ENCODE measurements around the gene P2RX3.
"Not testable (repeated sequence)": the region's sequence is repeated elsewhere in the genome, so short reads cannot be mapped to it uniquely, and the experiment has no call there.

The P2RX3 gene

GRCh38 chr11:57349491-57350274, 11.5 kb downstream of the P2RX3 start:
- peak; percentile 28 to 47 for DNase-seq (ENCODE audit: low read depth in 2 of 2)

- DNase-seq (ENCODE audit: low read depth in 2 of 2), result no peak
These were observed 14.9 kb downstream of the P2RX3 start for GRCh38 chr11:57353036-57353435.

- no peak for DNase-seq (ENCODE audit: low read depth in 2 of 2)
These were observed 15.3 kb downstream of the P2RX3 start for GRCh38 chr11:57353446-57353845.

GRCh38 chr11:57353852-57354251, 15.7 kb downstream of the P2RX3 start:
- no peak for DNase-seq (ENCODE audit: low read depth in 2 of 2)

- DNase-seq (ENCODE audit: low read depth in 2 of 2), result no peak
These were observed 16.5 kb downstream of the P2RX3 start for GRCh38 chr11:57354699-57355098.

GRCh38 chr11:57356268-57356667, 18.1 kb downstream of the P2RX3 start:
- DNase-seq (ENCODE audit: low read depth in 2 of 2), result no peak

- no peak for DNase-seq (ENCODE audit: low read depth in 2 of 2)
These were observed 19.2 kb downstream of the P2RX3 start for GRCh38 chr11:57357310-57357709.

- no peak for DNase-seq (ENCODE audit: low read depth in 2 of 2)
These were observed 19.7 kb downstream of the P2RX3 start for GRCh38 chr11:57357856-57358255.

GRCh38 chr11:57358543-57358961, 20.4 kb downstream of the P2RX3 start:
- DNase-seq (ENCODE audit: low read depth in 2 of 2), result no peak

- DNase-seq (ENCODE audit: low read depth in 2 of 2), result no peak
These were observed 20.8 kb downstream of the P2RX3 start for GRCh38 chr11:57358991-57359390.

- DNase-seq (ENCODE audit: low read depth in 2 of 2), result no peak
These were observed 21.2 kb downstream of the P2RX3 start for GRCh38 chr11:57359396-57359795.

GRCh38 chr11:57359896-57360690, 21.9 kb downstream of the P2RX3 start:
- DNase-seq (ENCODE audit: low read depth in 2 of 2), result no peak

- no peak for DNase-seq (ENCODE audit: low read depth in 2 of 2)
These were observed 22.8 kb downstream of the P2RX3 start for GRCh38 chr11:57360991-57361390.

GRCh38 chr11:57361420-57361819, 23.3 kb downstream of the P2RX3 start:
- not testable (repeated sequence) for DNase-seq (ENCODE audit: low read depth in 2 of 2)

GRCh38 chr11:57361926-57362325, 23.8 kb downstream of the P2RX3 start:
- no peak for DNase-seq (ENCODE audit: low read depth in 2 of 2)

GRCh38 chr11:57363131-57364080, 25.3 kb downstream of the P2RX3 start:
- DNase-seq (ENCODE audit: low read depth in 2 of 2), result no peak

- DNase-seq (ENCODE audit: low read depth in 2 of 2), result no peak
These were observed 26.9 kb downstream of the P2RX3 start for GRCh38 chr11:57364851-57365660.

- no peak for DNase-seq (ENCODE audit: low read depth in 2 of 2)
These were observed 30.1 kb downstream of the P2RX3 start for GRCh38 chr11:57368106-57368844.

GRCh38 chr11:57368845-57369232, 30.7 kb downstream of the P2RX3 start:
- DNase-seq (ENCODE audit: low read depth in 2 of 2), result no peak

- no peak for DNase-seq (ENCODE audit: low read depth in 2 of 2)
These were observed 32.1 kb downstream of the P2RX3 start for GRCh38 chr11:57370251-57370650.

All from stimulated activated CD4-positive, alpha-beta T cell treated with anti-CD3 and anti-CD28 coated beads, Interleukin-15, amount 100 ng/mL, for 48 hours (primary cell).